T-helper 2 cell treated with Interferon-gamma antibody and Interleukin-4, amounts not matched to agents 5 μg/mL and 100 μg/mL, for 36 hours (primary cell): ENCODE results near the gene BBLN.
"Not testable (repeated sequence)": the region's sequence is repeated elsewhere in the genome, so short reads cannot be mapped to it uniquely, and the experiment has no call there.

Experiments
- DNase-seq: peaks from one replicate; pipeline ENCODE4 v3.0.0; 2021; ENCODE audit warnings: low spot score
- H3K27ac Mint-ChIP-seq: one replicate; pipeline ENCODE4 v1.8.0; 2021; ENCODE audit warnings: mild to moderate bottlenecking, mixed read lengths
- H3K27me3 Mint-ChIP-seq: one replicate; pipeline ENCODE4 v1.8.0; 2021; ENCODE audit warnings: low read depth, mixed read lengths
- H3K36me3 Mint-ChIP-seq: one replicate; pipeline ENCODE4 v1.8.0; 2021; ENCODE audit warnings: low read depth, mixed read lengths
- H3K4me1 Mint-ChIP-seq: one replicate; pipeline ENCODE4 v1.8.0; 2021; ENCODE audit warnings: low read depth, mixed read lengths
- H3K4me3 Mint-ChIP-seq: one replicate; pipeline ENCODE4 v1.8.0; 2022; ENCODE audit warnings: mild to moderate bottlenecking, moderate library complexity, mixed read lengths
- H3K9me3 Mint-ChIP-seq: one replicate; pipeline ENCODE4 v1.8.0; 2021; ENCODE audit warnings: mixed read lengths

Gene BBLN

GRCh38 chr9:128174062-128174461 is 14.0 kb downstream of the BBLN start:
- Mint-ChIP-seq H3K4me1 (no peaks in the 10 kb centered on the region), H3K36me3 (peaks cover 27% of the 10 kb centered on the region), H3K27me3 (no peaks in the 10 kb centered on the region), H3K27ac (no peak overlapping the region), H3K9me3 (peaks cover 4% of the 10 kb centered on the region), H3K4me3 (no peak overlapping the region)
- DNase-seq: no peak

- Mint-ChIP-seq H3K9me3 (peaks cover 4% of the 10 kb centered on the region), H3K4me3 (no peak overlapping the region), H3K36me3 (peaks cover 35% of the 10 kb centered on the region), H3K27ac (no peak overlapping the region), H3K27me3 (no peaks in the 10 kb centered on the region), H3K4me1 (no peaks in the 10 kb centered on the region)
- DNase-seq: no peak
Measured at GRCh38 chr9:128175102-128175563, 15.1 kb downstream of the BBLN start.

DNA sequence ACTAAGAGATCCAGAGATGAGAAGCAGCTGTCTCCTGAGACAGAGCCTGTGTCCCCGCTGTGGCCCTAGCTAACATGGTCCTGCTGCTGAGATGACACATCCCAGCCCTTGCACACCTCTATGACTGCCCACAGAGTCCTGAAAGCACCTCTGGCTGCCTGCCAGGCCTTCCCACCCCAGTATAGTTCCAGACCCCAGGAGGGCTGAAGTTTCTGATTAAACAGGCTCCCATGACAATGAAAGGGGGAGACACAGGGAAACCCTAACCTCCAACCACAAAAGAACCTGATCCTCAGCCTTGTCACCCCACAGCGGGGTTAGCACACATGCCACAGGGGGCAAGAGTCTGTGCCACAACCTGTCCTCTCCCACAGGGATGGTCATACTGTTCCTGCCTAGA is 15.7 kb downstream of the BBLN start:
- no peak overlapping the region for H3K4me3 Mint-ChIP-seq
- H3K36me3 Mint-ChIP-seq: peaks cover 41% of the 10 kb centered on the region
- H3K4me1 Mint-ChIP-seq: no peaks in the 10 kb centered on the region
- H3K27me3 Mint-ChIP-seq: no peaks in the 10 kb centered on the region
- no peak for DNase-seq
- H3K9me3 Mint-ChIP-seq: peaks cover 4% of the 10 kb centered on the region
- H3K27ac Mint-ChIP-seq: no peak overlapping the region

- Mint-ChIP-seq H3K36me3 (peaks cover 58% of the 10 kb centered on the region), H3K4me1 (peaks cover 2% of the 10 kb centered on the region), H3K4me3 (no peak overlapping the region), H3K27me3 (no peaks in the 10 kb centered on the region), H3K27ac (no peak overlapping the region), H3K9me3 (peaks cover 4% of the 10 kb centered on the region)
- no peak for DNase-seq
Measured at GRCh38 chr9:128178806-128179431, 18.9 kb downstream of the BBLN start.

DNA sequence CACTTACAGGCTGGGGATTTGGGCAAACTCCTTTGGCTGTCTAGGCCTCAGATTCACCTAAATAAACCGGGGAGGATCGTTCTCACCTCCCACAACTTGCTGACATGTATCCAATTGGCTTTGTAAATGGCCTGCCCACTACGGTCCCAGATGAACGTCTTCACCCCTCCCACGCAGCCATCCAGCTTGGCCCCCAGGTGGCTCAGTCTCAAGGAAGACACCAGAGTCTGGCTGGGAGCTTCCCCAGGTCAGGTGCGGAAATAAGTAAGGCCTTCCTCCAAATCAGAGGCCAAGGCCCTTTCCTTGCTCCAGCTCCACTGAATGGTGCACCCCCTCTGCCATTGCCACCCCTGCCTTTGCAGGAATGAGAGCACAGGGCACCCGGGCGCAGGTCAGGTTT is 19.9 kb downstream of the BBLN start:
- no peak overlapping the region for H3K27ac Mint-ChIP-seq

GRCh38 chr9:128180447-128180846 is 20.4 kb downstream of the BBLN start:
- Mint-ChIP-seq H3K4me1 (peaks cover 2% of the 10 kb centered on the region), H3K27me3 (no peaks in the 10 kb centered on the region)

More for the DNA sequence above, 19.9 kb downstream of the BBLN start:
- Mint-ChIP-seq H3K4me3 (no peak overlapping the region), H3K9me3 (peaks cover 4% of the 10 kb centered on the region), H3K27me3 (no peaks in the 10 kb centered on the region), H3K4me1 (peaks cover 2% of the 10 kb centered on the region), H3K36me3 (peaks cover 57% of the 10 kb centered on the region)
- no peak for DNase-seq

DNA sequence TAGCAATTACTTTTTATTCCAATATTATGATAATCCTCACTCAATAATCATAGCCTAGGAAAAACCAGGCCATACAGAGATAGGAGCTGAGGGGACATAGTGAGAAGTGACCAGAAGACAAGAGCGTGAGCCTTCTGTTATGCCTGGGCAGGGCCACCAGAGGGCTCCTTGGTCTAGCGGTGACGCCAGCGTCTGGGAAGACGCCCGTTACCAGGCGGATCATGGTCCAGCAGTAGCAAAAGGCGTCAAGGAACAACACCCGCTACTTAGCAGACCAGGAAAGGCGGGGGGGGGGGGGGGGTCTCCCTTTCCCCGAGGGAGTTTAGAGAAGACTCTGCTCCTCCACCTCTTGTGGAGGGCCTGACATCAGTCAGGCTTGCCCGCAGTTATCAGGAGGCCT is 21.4 kb downstream of the BBLN start:
- not testable (repeated sequence) for H3K4me1 Mint-ChIP-seq, H3K4me3 Mint-ChIP-seq, DNase-seq, H3K27me3 Mint-ChIP-seq, H3K9me3 Mint-ChIP-seq, H3K27ac Mint-ChIP-seq
- H3K36me3 Mint-ChIP-seq: peaks cover 58% of the 10 kb centered on the region

More at GRCh38 chr9:128180447-128180846, 20.4 kb downstream of the BBLN start:
- H3K27ac Mint-ChIP-seq: no peak overlapping the region
- H3K36me3 Mint-ChIP-seq: peaks cover 56% of the 10 kb centered on the region
- DNase-seq: no peak
- peaks cover 4% of the 10 kb centered on the region for H3K9me3 Mint-ChIP-seq
- H3K4me3 Mint-ChIP-seq: no peak overlapping the region

GRCh38 chr9:128182893-128183588 is 23.0 kb downstream of the BBLN start:
- Mint-ChIP-seq H3K4me1 (peaks cover 3% of the 10 kb centered on the region), H3K9me3 (peaks cover 4% of the 10 kb centered on the region), H3K4me3 (no peak overlapping the region), H3K27me3 (no peaks in the 10 kb centered on the region), H3K36me3 (peaks cover 60% of the 10 kb centered on the region), H3K27ac (no peak overlapping the region)
- no peak for DNase-seq

DNA sequence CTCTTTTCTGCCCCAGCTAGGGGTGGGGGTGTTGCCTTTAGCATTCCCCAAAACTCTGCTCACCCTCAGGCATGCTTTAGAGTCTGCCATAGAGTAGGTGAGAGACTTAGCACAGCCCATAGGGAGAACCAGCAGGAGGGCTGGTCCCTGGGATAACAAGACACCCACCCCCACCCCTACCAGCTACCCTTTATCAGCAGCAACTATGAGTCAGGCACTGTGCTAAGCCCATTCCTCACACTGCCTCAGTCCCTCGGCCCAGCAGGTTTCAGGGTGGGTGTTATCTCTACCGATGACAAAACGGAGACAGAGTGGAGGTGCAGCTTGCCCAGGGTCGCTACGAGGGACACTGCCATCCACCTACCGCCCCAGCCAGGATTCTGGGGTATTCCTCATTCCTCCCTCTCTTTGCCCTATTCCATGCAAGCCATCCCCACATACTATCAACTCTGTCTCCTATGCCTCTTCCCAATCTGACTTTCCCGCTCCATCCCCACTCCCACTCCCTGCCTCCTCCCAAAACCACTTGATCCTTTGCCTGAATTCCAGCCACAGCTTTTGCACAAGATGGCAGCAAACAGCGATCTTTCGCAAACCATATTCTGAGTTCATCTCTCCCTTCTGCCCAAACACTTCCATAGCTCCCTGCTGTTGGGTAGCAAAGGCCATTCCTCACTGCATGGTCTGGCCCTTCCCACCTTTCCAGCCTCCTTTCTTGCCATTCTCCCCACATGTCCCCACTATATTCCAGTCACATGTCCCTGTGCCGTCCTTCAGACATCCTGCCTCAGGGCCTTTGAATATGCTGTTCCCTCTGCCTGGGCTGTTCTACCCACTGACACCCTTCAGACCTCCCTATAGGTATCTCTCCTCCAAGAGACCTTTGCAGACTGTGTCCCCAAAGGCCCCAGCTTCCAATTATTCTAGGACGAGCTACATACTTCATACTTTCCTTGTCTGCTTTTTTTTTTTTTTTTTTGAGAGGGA is 26.2 kb downstream of the BBLN start:
- peaks cover 16% of the 10 kb centered on the region for H3K4me1 Mint-ChIP-seq
- H3K27me3 Mint-ChIP-seq: no peaks in the 10 kb centered on the region
- no peak overlapping the region for H3K27ac Mint-ChIP-seq
- H3K9me3 Mint-ChIP-seq: no peaks in the 10 kb centered on the region
- H3K4me3 Mint-ChIP-seq: no peak overlapping the region
- no peak for DNase-seq
- H3K36me3 Mint-ChIP-seq: peaks cover 47% of the 10 kb centered on the region

GRCh38 chr9:128187361-128187760 is 27.3 kb downstream of the BBLN start:
- peaks cover 40% of the 10 kb centered on the region for H3K36me3 Mint-ChIP-seq
- H3K4me3 Mint-ChIP-seq: no peak overlapping the region
- no peaks in the 10 kb centered on the region for H3K27me3 Mint-ChIP-seq
- no peak for DNase-seq
- H3K4me1 Mint-ChIP-seq: peaks cover 17% of the 10 kb centered on the region
- no peak overlapping the region for H3K27ac Mint-ChIP-seq
- H3K9me3 Mint-ChIP-seq: no peaks in the 10 kb centered on the region

DNA sequence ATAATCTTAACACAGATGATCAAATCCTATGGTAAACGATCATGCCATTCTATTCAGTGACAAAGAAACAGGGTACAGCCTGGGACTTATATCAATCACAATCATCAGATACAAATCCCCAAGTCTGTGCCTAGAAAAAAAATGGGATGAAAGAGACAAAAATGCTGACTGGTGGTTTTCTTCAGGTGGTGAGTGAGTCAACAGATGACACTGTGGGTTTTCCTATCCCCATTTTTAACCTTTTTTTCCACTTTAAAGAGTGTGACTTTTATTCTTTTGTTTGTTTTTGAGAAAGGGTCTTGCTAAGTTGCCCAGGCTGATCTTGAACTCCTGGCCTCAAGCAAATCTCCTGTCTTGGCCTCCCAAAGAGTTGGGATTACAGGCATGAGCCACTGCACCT is 28.1 kb downstream of the BBLN start:
- no peak overlapping the region for H3K27ac Mint-ChIP-seq
- no peaks in the 10 kb centered on the region for H3K9me3 Mint-ChIP-seq
- H3K4me3 Mint-ChIP-seq: no peak overlapping the region
- peaks cover 36% of the 10 kb centered on the region for H3K36me3 Mint-ChIP-seq
- DNase-seq: no peak
- peaks cover 21% of the 10 kb centered on the region for H3K4me1 Mint-ChIP-seq
- no peaks in the 10 kb centered on the region for H3K27me3 Mint-ChIP-seq

- H3K9me3 Mint-ChIP-seq: no peaks in the 10 kb centered on the region
- H3K4me1 Mint-ChIP-seq: peaks cover 21% of the 10 kb centered on the region
- DNase-seq: no peak
- peaks cover 31% of the 10 kb centered on the region for H3K36me3 Mint-ChIP-seq
- no peaks in the 10 kb centered on the region for H3K27me3 Mint-ChIP-seq
- H3K4me3 Mint-ChIP-seq: peak overlapping the region; percentile 98
- peak overlapping the region; percentile 81 for H3K27ac Mint-ChIP-seq
Measured at GRCh38 chr9:128190013-128190412, 29.9 kb downstream of the BBLN start.

DNA sequence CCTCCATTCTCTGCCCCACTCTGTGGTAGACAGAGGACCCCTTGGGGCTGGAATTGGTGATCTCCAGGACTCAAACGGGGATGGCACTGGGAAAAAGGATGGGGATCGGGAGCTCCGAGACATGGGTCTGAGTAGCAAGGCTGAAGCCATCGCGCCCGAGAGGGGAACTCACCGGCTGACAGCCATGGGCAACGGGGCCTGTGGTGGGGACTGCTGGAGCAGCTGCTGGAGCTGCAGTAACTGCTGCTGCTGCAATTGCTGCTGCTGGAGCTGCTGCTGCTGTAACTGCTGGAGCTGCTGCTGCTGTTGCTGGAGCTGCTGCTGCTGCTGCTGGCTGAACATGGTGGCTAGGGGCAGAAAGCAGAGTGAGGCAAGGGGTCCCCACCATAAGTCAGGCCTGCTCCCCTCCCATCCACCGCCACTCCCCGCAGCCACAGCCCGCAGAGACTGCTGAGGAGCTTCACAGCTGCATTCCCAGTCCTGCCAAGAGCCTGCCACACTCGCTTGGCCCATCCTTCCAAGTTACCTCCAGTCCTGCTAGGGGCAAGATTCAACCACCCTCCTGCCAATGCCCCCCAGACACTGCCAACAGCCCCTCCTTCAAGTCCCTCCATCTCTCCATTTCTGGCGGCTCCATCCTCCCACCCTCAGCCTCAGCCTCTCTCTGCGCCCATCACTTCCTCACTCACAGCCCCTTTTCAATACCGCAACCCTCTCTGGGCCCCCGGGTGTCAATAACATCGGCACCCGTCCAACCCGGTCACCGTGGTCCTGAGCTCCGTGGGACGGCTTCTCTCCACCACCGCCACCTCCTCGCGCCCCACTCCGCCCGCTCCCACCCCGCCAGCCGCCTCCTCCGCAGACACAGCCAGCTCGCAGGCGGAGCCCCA is 30.7 kb downstream of the BBLN start:
- no peak for DNase-seq
- Mint-ChIP-seq H3K9me3 (no peaks in the 10 kb centered on the region), H3K4me3 (peak overlapping the region; percentile 98), H3K36me3 (peaks cover 28% of the 10 kb centered on the region), H3K4me1 (peaks cover 21% of the 10 kb centered on the region), H3K27ac (peak overlapping the region; percentile 92), H3K27me3 (no peaks in the 10 kb centered on the region)
